RWPE1 (cell line): Measurements from ENCODE around the gene CEP72.
"Not testable (repeated sequence)": the region's sequence is repeated elsewhere in the genome, so short reads cannot be mapped to it uniquely, and the experiment has no call there.

Experiments used
- CTCF ChIA-PET: fragments of 350-600 bp; sonication (Branson Sonifier 250); formaldehyde crosslinking; extraction: SDS; loops from one replicate; lab custom pipeline; 2021; lab: Yijun Ruan, JAX
- POLR2A ChIA-PET: fragments of 400-600 bp; formaldehyde crosslinking; extraction: SDS; loops from one replicate; lab custom pipeline; 2020; ENCODE audit warnings: antibody characterized with exemption; ENCODE audit not compliant: low non-redundant PET; lab: Yijun Ruan, JAX
- DNase-seq: peaks from one replicate; pipeline ENCODE4 v3.0.0; 2012; ENCODE audit warnings: low spot score
- H3K27ac ChIP-seq: fragments of 450-650 bp; 2 replicates; pipeline ENCODE4 v1.5.1; 2017
- TF ChIP-seq, protein P1 (sequence below): fragments of 450-650 bp; conservative IDR thresholded peaks from 2 replicates; pipeline ENCODE4 v1.5.1; 2017; ENCODE audit warnings: low read depth, mild to moderate bottlenecking

CEP72 gene

DNA sequence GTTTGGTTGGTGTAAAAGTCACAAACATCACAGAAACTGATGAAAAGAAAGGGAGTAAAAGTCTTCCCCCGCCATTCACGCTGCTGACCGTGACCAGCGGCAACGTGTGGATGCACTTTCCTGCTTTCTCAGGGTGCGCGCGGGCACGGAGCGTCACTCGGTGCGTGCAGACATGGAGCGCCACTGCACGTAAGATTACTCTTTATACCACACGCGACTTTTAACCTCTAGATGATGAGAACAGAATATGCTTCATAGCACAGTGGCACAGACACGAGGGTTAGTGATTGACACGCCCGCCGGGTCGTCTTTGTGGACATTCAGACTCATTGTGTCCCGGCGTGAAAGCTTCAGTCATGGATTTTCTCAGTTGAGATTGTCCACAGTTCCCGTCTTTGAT is 15.7 kb downstream of the CEP72 start:
- ChIA-PET POLR2A (interaction anchor here (0.7 kb wide), 1 partner anchor 154 kb away, joined by 3 read pairs; no protein-coding TSS in a partner anchor), CTCF (interaction anchor here (0.7 kb wide), 1 partner anchor 196 kb away, joined by 5 read pairs; no protein-coding TSS in a partner anchor)
- no peak for DNase-seq
- H3K27ac ChIP-seq, result no peak overlapping the region
- TF ChIP-seq, protein P1, sequence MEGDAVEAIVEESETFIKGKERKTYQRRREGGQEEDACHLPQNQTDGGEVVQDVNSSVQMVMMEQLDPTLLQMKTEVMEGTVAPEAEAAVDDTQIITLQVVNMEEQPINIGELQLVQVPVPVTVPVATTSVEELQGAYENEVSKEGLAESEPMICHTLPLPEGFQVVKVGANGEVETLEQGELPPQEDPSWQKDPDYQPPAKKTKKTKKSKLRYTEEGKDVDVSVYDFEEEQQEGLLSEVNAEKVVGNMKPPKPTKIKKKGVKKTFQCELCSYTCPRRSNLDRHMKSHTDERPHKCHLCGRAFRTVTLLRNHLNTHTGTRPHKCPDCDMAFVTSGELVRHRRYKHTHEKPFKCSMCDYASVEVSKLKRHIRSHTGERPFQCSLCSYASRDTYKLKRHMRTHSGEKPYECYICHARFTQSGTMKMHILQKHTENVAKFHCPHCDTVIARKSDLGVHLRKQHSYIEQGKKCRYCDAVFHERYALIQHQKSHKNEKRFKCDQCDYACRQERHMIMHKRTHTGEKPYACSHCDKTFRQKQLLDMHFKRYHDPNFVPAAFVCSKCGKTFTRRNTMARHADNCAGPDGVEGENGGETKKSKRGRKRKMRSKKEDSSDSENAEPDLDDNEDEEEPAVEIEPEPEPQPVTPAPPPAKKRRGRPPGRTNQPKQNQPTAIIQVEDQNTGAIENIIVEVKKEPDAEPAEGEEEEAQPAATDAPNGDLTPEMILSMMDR, result no peak

DNA sequence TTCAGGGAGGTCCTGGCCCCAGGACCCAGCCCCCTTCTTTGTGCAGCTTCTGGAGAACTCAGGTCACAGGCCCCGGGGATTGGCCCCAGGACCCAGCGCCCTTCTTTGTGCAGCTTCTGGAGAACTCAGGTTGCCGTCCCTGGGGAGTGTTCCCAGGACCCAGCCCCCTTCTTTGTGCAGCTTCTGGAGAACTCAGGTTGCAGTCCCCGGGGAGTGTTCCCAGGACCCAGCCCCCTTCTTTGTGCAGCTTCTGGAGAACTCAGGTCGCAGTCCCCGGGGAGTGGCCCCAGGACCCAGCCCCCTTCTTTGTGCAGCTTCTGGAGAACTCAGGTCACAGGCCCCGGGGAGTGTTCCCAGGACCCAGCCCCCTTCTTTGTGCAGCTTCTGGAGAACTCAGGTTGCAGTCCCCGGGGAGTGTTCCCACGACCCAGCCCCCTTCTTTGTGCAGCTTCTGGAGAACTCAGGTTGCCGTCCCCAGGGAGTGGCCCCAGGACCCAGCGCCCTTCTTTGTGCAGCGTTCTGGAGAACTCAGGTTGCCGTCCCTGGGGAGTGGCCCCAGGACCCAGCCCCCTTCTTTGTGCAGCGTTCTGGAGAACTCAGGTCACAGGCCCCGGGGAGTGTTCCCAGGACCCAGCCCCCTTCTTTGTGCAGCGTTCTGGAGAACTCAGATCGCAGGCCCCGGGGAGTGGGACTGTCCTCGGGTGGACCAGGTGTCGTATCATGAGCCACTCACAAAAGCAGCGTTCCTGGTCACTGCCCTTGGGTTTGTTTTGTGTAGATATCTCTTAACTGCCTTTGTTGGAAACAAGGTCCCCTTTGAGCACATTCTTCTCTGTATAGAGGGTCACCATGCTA is 16.4 kb downstream of the CEP72 start:
- POLR2A ChIA-PET, result interaction anchor here (0.7 kb wide), 1 partner anchor 155 kb away, joined by 3 read pairs; no protein-coding TSS in a partner anchor
- H3K27ac ChIP-seq, DNase-seq: not testable (repeated sequence)
- CTCF ChIA-PET, result interaction anchor here (0.7 kb wide), 1 partner anchor 197 kb away, joined by 5 read pairs; no protein-coding TSS in a partner anchor

DNA sequence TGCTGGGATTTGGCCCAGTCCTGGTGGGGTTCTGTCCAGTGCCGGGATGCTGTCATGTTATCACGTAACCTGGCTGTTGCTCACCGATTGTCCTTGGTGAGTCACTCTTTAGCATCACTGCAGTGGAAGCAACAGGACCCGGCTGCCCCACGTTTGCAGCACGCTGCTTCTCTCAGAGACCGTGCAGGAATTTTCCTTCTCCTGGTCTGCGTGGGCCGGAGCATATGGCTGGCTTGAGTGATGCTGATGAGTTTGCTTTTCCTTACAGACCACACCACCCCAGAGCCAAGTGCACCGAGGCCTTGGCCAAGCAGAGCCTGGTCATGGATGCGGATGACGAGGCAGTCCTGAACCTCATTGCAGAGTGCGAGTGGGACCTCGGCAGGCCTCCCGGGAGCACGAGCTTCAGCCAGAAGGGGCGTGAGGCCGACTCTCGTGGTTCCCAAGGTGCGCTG is 21.4 kb downstream of the CEP72 start:
- DNase-seq, result no peak
- no peak overlapping the region for H3K27ac ChIP-seq
- TF ChIP-seq, protein P1, result no peak
- POLR2A ChIA-PET, result no interaction called here
- CTCF ChIA-PET, result no interaction called here

DNA sequence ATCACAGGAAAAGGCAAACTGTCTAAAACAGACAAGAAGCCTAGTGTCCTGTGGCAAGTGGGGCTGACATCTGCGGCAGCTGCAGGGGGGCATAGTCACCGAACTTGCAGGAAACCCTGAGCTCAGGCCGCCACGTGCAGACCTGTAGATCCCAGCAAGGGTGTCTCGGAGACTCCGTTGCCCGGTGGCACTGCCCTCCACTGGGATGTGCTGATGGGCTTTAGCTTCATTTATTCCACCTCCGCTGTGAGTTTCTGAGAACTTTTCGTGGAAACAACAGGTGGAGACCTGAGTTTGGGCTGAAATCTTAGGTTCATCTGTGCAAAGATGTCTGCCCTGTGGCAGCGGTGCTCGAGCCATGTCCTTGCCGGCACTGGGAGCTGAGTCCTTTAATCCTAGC is 22.1 kb downstream of the CEP72 start:
- no peak overlapping the region for H3K27ac ChIP-seq
- ChIA-PET CTCF (no interaction called here), POLR2A (no interaction called here)
- TF ChIP-seq, protein P1, result no peak
- no peak for DNase-seq

DNA sequence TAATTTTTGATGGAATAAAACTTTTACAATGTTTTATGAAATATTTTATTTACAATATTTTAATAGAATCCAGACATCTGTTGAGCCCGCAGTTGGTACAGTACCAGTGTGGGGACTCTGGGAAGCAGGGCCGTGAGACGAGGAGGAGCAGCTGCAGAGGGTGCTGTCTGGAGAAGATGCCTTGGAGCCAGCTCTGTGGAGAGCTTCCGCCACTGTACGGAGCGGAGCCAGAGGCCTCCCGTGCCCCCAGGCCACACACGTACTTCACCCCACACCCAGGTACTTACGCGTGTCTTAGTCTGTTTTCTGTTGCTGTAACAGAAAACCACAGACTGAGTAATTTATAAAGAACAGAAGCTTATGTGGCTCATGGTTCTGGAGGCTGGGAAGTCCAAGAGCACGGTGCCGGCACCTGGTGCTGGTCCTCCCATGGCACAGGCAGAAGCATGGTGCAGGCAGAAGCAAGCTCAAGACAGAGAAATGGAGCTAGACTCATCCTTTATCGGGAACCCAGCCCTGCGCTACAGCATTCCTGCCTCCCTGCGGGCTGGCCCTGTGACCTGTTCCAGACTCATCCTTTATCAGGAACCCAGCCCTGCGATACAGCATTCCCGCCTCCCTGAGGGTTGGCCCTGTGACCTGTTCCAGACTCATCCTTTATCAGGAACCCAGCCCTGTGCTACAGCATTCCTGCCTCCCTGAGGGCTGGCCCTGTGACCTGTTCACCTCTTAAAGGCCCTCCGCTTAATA is 23.3 kb downstream of the CEP72 start:
- CTCF ChIA-PET, result interaction anchor here (0.7 kb wide), 1 partner anchor 18 kb away, joined by 6 read pairs; no protein-coding TSS in a partner anchor
- no peak overlapping the region for H3K27ac ChIP-seq
- POLR2A ChIA-PET, result no interaction called here
- DNase-seq, result no peak
- TF ChIP-seq, protein P1, result no peak

DNA sequence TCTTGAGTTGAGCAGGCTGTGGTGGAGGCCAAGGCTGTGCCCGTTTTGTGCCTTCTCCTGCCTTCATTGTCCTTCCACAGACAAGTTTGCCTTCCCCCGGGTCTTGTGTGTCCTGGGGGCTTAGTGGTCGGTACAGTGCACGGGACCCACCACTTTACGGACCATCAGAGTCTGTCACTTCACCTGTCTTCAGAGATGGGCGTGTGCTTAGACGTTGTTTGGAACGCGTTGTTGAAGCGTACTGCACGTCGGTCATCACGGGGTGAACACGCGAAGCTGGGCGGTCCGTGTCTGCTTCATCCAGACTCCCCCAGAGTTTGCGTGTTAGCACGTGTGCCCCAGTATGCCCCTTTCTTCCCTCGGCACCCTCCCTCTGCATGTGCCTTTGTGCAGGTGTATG is 24.8 kb downstream of the CEP72 start:
- no peak for DNase-seq
- ChIA-PET POLR2A (no interaction called here), CTCF (interaction anchor here (0.5 kb wide), 1 partner anchor 191 kb away, joined by 3 read pairs; no protein-coding TSS in a partner anchor)
- TF ChIP-seq, protein P1, result no peak
- H3K27ac ChIP-seq, result no peak overlapping the region
